H54 (cell line): Measurements from ENCODE around the gene NPDC1.
A peak's percentile ranks its signal among the peaks of the same experiment; 100 is the strongest.
"Not testable (repeated sequence)": the region's sequence is repeated elsewhere in the genome, so short reads cannot be mapped to it uniquely, and the experiment has no call there.

Experiments
- DNase-seq: peaks from one replicate; pipeline ENCODE4 v3.0.0; 2011; ENCODE audit warnings: low spot score, mixed read lengths; ENCODE audit not compliant: insufficient read length
- FAIRE-seq: peaks from 3 replicates; lab custom pipeline; 2011; peaks lifted over from hg19 to GRCh38; lab: Jason Lieb, UNC
- POLR2A ChIP-seq: IDR thresholded peaks from 2 replicates; pipeline ENCODE4 v1.6.1; 2011; ENCODE audit warnings: low read depth, mild to moderate bottlenecking, low read length

Gene NPDC1

DNA sequence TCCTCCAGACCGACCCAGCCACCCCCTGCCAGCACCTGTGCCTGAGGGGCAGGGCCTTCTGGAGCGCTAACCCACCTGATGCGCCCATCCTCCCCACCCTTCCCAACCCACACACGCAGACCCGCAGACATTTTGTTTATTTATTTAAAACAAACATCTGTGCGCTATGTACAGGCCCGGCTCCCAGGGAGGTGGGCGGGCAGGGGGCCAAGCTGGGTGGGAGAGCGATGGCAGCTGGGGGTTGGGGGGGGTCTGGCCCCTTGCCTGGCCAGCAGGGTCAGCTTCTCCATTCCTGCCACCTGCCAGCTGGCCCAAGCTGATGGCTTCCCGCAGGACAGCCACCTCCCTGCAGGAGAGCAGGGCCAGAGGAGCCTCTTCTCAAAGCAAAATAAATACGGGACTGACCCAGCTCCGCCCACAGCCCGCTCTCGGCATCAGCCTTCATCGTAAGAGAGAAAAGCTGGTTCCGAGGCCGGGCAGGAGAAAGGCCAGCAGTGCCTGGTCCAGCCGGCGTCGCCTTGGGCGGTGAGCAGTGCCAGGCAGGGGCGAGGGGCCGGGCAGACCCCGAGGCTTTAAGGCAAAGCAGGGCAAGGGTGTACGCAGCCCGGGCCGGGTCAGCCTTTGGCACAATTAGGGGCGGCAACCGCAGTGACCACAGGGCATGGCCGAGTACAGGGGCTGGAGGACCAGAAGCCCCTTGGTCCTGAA is 38.7 kb downstream of the NPDC1 start:
- FAIRE-seq = no peak
- TF ChIP-seq POLR2A = no peak
- DNase-seq = no peak

DNA sequence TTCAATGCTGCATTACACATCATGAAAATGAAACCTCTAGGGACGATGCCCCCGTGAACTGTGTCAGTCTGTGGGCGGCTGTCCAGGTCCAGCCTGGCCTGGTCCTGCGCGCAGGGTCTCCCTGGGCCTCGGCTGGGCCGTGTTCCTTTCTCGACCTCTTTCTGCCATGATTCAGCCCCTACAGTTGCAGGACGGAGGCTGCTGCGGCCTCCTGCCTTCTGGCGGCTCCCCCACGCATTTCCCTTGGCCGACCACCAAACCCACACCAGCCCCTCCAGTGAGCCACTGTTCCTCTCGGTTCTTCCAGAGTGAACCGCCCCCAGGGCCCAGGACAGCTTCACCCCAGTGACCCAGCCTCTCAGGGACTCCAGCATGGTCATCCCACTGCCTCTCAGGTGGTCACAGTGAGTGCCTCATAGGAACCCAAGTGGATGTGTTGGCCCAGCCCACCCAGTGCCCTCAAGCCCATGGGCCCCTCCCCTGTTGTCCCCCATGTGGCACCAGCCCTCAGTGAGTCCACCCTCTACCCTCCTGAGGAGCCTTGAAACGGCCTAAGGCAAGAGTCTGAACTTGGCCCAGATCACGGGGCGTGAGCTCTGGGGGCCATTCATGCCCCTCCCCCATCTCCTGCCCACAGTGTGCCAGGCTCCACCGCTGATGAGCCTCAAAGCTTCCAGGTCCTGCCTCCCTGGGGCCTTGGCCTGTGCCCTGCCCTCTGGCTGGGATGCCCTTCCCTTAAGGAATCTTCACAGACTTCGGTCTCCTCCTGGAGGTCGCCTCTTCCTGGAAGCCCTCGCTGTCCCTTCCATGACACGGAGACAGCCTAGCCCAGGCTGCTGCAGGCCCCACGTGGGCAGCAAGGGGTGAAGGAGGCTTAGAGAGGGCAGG is 39.6 kb downstream of the NPDC1 start:
- TF ChIP-seq POLR2A = no peak

DNA sequence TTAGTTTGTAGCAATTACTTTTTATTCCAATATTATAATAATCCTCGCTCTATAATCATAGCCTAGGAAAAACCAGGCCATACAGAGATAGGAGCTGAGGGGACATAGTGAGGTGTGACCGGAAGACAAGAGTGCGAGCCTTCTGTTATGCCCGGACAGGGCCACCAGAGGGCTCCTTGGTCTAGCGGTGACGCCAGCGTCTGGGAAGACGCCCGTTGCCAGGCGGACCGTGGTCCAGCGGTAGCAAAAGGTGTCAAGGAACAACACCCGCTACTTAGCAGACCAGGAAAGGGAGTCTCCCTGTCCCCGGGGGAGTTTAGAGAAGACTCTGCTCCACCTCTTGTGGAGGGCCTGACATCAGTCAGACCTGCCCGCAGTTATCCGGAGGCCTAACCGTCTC is 41.7 kb downstream of the NPDC1 start:
- not testable (repeated sequence) for FAIRE-seq, DNase-seq

More for the DNA sequence above, 39.6 kb downstream of the NPDC1 start:
- DNase-seq = no peak
- FAIRE-seq = no peak

DNA sequence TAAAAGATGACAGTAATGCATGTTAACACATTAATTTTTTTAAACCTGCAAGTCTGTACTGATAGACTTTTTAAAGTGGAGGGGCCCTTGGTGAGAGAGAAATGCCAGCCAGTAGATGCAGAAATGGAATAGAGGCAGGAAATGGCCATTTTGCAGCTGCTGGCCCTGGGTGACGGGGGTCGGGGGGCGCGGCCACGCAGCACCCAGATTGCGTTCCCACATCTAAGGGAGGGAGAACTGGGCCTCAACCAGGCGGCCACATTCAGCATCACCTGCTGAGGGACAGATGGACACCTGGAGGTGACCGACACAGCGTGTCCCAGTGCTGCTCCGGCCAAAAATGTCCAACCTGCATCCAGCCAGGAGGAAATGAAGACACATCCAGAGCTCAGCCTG is 43.3 kb downstream of the NPDC1 start:
- FAIRE-seq (no peak), DNase-seq (no peak)
- TF ChIP-seq POLR2A = no peak

DNA sequence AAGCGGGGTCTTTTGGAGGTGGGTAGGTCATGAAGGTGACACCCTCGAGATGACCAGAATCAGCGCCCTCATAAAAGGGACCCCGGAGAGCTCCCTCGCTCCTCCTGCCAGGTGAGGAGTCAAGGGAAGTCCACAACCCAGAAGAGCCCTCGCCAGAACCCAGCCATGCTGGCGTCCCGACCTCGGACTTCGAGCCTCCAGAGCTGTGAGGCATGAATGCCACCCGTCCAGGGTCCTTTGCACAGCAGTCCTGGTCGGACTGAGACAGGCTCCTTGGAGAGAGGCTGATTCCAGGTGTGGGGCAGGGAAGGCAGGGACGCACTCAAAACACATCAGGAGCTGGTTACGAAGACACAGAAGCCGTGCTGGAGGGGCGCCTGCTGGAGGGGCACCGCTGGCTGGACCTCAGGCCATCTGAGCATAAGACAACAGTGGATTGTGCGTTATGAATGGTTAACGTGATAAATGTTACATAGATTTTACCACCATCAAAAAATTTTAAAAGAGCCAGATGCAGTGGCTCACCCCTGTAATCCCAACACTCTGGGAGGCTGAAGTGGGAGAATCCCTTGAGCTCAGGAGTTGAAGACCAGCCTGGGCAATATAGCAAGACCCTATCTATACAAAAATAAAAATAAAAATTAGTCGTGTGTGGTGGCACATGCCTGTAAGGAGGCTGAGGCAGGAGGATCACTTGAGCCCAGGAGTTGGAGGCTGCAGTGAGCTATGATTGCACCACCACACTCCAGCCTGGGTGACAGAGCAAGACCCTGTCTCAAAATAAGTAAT is 43.9 kb downstream of the NPDC1 start:
- FAIRE-seq (no peak), DNase-seq (no peak)
- TF ChIP-seq POLR2A = no peak

DNA sequence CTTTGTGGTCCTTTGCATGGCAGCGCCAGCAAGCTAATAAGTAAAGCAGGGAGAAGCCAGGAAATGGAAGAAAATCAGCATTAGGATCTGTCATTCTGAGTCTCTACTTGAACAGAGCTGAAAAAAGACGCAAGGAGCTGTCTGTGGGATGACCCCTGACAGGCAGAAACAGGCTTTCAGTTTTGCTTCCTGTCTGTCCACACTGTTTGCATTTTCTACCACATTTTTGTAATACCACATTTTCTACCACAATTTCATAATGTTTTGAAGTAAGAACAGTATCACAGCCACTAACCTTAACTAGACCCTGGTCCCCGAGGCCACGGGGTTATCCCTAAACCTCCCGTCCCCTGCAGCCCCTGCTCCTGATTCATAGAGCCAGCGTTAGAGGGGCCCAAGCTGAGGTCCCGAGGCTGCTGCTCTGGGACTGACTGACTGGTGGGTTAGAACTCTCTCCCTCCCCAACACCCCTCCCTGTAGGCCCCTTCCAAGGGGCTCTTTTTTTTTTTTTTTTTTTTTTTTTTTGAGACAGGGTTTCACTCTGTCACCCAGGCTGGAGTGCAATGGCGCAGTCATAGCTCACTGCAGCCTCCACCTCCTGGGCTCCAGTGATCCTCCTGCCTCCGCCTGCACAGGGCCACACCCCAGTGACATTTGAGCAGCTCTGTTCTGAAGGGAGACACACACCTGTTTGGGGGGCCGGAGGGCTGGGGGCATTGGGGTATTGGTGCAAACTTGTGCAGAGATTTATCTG is 45.6 kb downstream of the NPDC1 start:
- FAIRE-seq = no peak

DNA sequence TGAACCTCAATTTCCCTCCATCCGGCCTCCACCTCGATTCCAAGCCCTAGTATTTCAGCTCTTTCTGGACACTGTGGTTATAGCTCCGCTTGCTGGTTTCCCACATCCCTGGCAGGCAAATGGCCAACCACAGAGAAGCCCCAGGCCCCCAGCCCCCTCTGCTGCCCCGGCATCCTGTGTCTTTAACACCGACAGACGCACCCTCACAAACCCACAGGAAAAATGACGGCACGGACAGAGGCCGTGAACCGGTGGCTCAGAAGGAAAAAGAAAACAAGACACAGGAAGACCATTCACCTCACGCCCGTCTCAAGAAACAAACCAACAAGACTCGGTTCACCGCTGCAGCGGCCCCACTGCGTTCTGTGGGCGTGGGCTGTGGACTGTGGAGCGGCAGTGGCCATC is 48.1 kb downstream of the NPDC1 start:
- no peak for FAIRE-seq
- TF ChIP-seq POLR2A = no peak
- DNase-seq = no peak

More for the DNA sequence above, 45.6 kb downstream of the NPDC1 start:
- no peak for TF ChIP-seq POLR2A
- DNase-seq = no peak

DNA sequence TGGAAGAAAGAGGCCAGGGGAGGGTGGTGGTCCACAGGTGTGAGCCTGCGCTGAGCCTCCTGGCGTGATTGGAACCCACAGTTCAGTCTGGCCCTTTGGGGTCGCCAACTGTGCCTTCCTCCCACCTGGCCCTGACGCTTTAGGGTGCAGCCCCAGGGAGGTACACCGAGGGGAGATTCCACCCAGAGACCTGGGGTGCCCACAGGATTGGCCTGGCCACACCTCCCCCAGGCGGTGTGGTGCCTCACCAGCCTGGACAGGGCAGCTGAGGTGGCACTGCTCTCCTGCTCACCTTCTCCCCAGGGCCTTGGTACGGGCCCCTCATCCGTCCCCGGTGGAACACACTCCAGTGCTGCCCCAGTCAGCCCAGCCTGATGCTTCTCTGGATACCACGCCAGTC is 48.6 kb downstream of the NPDC1 start:
- no peak for FAIRE-seq
- TF ChIP-seq POLR2A = no peak

DNA sequence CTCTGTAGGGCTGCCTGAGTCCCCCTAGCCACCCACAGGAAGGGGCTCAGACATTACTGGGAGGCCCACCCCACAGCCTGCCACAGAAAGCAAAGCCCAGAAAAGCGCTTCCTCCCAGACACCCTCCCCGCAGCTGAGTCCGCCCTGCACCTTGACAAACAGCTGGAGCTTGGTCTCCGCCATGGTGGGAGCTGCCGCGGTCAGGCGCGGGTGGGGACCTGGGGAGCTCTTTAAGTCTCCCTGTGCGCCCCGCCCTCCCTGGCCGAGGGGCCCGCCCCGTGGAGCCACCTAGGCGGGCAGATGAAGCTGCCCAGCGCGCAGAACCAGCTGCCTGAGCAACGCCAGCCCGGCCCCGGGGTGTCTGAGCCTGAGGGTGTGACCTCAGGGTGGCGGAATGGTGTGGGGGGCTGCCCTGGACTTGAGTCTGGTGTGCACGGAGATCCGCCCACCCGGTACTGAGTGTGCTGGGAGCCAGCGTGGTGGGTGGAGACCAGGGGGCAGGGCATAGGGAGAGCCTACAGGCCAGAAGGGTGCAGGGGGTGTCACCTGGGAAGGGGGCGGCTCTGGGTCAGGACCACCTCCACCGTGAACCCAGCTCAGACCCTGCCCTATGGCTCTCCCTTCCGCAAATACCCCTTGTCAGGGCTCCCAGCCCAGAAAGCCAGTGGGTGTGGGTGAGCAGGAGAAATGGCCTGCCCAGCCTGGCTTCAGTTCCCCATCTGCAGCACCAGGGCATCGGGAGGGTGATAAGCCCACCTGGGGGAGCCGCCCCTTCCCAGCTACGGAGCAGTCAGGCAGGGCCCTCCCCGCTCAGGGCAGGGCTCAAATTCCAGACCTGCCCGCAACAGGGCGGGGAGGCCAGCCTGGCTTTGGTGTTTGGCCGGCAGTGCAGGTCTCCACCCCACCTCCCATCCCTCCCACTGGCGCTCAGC is 49.4 kb downstream of the NPDC1 start, which contains the start of gene CLIC3:
TSS of gene CLIC3 (minus strand) at position 208 of the 932 bp plus-strand sequence. CDS start at position 183, 25 bp downstream.
- peak; percentile 99 for DNase-seq
- TF ChIP-seq POLR2A = peak; percentile 69
- no peak for FAIRE-seq

More for the DNA sequence above, 48.6 kb downstream of the NPDC1 start:
- DNase-seq = no peak

DNA sequence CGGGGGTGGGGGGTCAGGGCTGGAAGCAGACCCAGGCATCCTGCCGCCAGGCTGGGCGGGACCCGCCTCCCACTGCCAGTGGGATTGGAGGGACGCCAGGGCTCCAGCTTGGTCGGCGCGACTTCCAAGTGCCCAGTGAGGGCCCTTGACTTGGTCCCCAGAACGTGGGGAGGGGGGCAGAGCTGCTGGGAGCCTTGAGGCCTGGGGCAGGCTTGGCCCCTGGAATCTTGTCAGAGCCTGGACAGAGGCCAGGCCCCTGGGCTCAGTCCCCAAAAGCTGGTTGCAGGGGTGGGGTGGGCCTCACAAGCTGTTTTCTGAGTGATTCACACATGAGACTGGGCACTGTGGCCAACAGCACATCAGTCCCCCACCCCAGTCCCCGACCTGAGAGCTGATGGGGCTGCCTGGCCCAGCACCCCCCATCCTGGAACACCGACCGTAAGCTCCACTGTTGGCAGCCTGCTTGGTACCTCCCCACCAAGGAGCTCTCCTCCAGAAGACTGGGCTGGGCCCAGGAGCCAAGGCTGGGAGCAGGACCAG is 50.1 kb downstream of the NPDC1 start:
- DNase-seq (peak; percentile 94), FAIRE-seq (no peak)
- no peak for TF ChIP-seq POLR2A

DNA sequence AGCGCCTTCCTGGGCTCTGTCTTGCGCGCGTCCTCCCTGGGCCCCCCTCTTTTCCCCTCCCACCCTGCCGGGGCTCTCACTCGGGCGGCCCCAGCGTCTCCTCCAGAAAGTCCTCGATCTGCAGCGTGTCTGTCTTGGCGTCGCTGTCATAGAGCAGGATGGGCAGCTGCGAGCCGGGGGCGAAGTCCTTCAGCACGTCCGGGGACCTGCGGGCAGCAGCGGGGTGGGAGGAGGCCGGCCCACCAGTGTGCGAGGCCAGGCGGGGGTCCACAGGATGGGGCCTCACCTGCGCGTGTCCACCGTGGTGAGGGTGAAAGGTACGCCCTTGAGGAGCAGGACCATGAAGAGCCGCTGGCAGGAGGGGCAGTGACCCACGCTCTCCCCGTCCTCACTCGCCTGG is 50.6 kb downstream of the NPDC1 start:
- no peak for FAIRE-seq
- no peak for DNase-seq
- no peak for TF ChIP-seq POLR2A

DNA sequence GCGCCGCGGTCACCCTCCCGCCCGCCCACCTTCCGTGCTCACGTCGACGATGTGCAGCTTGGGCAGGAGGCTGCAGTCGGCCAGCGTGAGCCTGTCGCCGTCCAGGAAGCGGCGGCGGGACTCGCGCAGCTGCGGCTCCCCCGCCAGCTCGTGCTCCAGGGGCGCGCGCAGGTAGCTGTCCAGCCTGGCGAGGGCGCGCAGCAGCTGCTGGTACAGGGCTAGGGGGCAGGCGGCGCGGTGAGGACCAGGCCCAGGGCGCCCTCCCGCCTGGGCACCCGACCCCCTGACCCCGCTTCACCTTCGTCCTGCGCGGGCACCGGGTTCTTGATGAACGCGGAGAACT is 51.1 kb downstream of the NPDC1 start:
- TF ChIP-seq POLR2A = no peak; the same call in 1 of the 2 replicates
- DNase-seq (no peak), FAIRE-seq (no peak)
